ENCODE data around the gene DGKD. TPM values are rescaled to one million over a fixed set of nuclear protein-coding genes. Genes with fewer than 3 reads are reported as not detected.

The DGKD gene
- total and polyA plus RNA-seq, 2 donors (not counting 1 experiment from before 2014, with no cell fraction given), result 6.0 to 9.9 TPM

GRCh38 chr2:233418761-233419546 lies 64.7 kb downstream of the DGKD start:
- Histone ChIP-seq H3K36me3 (ENCODE audit: control insufficient read depth, insufficient read depth, low read length) (peaks cover 2% of the 10 kb centered on the region), H3K4me1 (ENCODE audit: control insufficient read depth, extremely low read depth, insufficient read depth, low read length) (peaks cover 17% of the 10 kb centered on the region), H3K9ac (ENCODE audit: insufficient read depth, low read length) (no peak overlapping the region), H3K27ac (ENCODE audit: insufficient read depth, low read length) (peak overlapping the region; percentile 29), H3K79me2 (ENCODE audit: control insufficient read depth, insufficient read depth, low read length) (no peaks in the 10 kb centered on the region), H3K4me3 (replicated peaks in 1 of 4; ENCODE audit: control extremely low read depth in 1 of 4, insufficient read depth in 1 of 4, low read depth in 3 of 4, low read length in 4 of 4) (no peak overlapping the region), H3K9me3 (ENCODE audit: control insufficient read depth, insufficient read depth, low read depth, low read length) (no peaks in the 10 kb centered on the region), H3K4me2 (ENCODE audit: extremely low read depth, insufficient read depth, low read length) (peak overlapping the region; percentile 15), H2AFZ (ENCODE audit: low read length) (no peak overlapping the region), H4K20me1 (ENCODE audit: control insufficient read depth, extremely low read depth, insufficient read depth, low read length) (no peaks in the 10 kb centered on the region), H3K27me3 (ENCODE audit: control insufficient read depth, insufficient read depth, low read length) (no peaks in the 10 kb centered on the region)
- peak; percentile 48 to 77 for DNase-seq (ENCODE audit: low read depth in 2 of 2)
- TF ChIP-seq EZH2 (IDR thresholded peaks at IDR 0.05; ENCODE audit: low read length, missing control alignments), result no peak
- TF ChIP-seq, protein P1, sequence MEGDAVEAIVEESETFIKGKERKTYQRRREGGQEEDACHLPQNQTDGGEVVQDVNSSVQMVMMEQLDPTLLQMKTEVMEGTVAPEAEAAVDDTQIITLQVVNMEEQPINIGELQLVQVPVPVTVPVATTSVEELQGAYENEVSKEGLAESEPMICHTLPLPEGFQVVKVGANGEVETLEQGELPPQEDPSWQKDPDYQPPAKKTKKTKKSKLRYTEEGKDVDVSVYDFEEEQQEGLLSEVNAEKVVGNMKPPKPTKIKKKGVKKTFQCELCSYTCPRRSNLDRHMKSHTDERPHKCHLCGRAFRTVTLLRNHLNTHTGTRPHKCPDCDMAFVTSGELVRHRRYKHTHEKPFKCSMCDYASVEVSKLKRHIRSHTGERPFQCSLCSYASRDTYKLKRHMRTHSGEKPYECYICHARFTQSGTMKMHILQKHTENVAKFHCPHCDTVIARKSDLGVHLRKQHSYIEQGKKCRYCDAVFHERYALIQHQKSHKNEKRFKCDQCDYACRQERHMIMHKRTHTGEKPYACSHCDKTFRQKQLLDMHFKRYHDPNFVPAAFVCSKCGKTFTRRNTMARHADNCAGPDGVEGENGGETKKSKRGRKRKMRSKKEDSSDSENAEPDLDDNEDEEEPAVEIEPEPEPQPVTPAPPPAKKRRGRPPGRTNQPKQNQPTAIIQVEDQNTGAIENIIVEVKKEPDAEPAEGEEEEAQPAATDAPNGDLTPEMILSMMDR (conservative IDR thresholded peaks at IDR 0.05 in 1 of 2, IDR thresholded peaks at IDR 0.05 in 1 of 2; ENCODE audit: low read depth in 1 of 2, low read length in 2 of 2), result no peak

GRCh38 chr2:233419602-233420391 lies 65.5 kb downstream of the DGKD start:
- peak overlapping the region; percentile 29 for H3K27ac ChIP-seq (ENCODE audit: insufficient read depth, low read length)
- no peaks in the 10 kb centered on the region for H3K79me2 ChIP-seq (ENCODE audit: control insufficient read depth, insufficient read depth, low read length)

More at GRCh38 chr2:233419602-233420391, 65.5 kb downstream of the DGKD start:
- Histone ChIP-seq H3K27me3 (ENCODE audit: control insufficient read depth, insufficient read depth, low read length) (no peaks in the 10 kb centered on the region), H3K4me3 (replicated peaks in 1 of 4; ENCODE audit: control extremely low read depth in 1 of 4, insufficient read depth in 1 of 4, low read depth in 3 of 4, low read length in 4 of 4) (no peak overlapping the region), H4K20me1 (ENCODE audit: control insufficient read depth, extremely low read depth, insufficient read depth, low read length) (no peaks in the 10 kb centered on the region), H3K4me1 (ENCODE audit: control insufficient read depth, extremely low read depth, insufficient read depth, low read length) (peaks cover 13% of the 10 kb centered on the region), H2AFZ (ENCODE audit: low read length) (no peak overlapping the region), H3K9ac (ENCODE audit: insufficient read depth, low read length) (no peak overlapping the region), H3K9me3 (ENCODE audit: control insufficient read depth, insufficient read depth, low read depth, low read length) (no peaks in the 10 kb centered on the region), H3K36me3 (ENCODE audit: control insufficient read depth, insufficient read depth, low read length) (peaks cover 2% of the 10 kb centered on the region), H3K4me2 (ENCODE audit: extremely low read depth, insufficient read depth, low read length) (peak overlapping the region; percentile 48)
- DNase-seq (ENCODE audit: low read depth in 2 of 2), result peak in 1 of 2 donors; percentile 77
- no peak for TF ChIP-seq EZH2 (IDR thresholded peaks at IDR 0.05; ENCODE audit: low read length, missing control alignments)
- TF ChIP-seq, protein P1 (conservative IDR thresholded peaks at IDR 0.05 in 1 of 2, IDR thresholded peaks at IDR 0.05 in 1 of 2; ENCODE audit: low read depth in 1 of 2, low read length in 2 of 2), result no peak

All from fibroblast of lung (primary cell).